ENCODE measurements around the gene PDCD2L. TPM values are rescaled to one million over a fixed set of nuclear protein-coding genes. Genes with fewer than 3 reads are reported as not detected.

The PDCD2L gene
- total and polyA plus RNA-seq, 9 of the 15 experiments (the other 6 are each of a cell fraction or from before 2014, with no cell fraction given): 12.1 to 68.5 (median 56.3) TPM

DNA sequence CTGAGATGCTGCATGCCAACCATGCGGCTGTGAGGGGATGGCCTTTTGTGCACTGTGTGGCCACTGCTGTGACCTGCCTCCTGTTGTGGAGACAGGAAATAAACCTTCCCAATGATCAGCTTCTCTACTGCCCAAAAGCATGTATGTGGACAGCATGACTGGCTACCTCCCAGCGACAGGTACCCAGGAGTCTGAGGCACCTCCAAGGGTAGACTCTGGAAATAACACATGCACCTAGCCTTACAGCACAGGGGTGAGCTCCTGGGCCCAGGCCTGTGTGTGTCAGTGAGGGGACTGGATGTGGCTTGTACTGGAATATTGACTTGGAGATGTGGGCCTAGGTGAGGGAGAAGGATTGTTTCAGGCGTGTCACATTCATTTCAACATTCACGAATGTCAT lies 46.8 kb upstream of the PDCD2L start:
- peaks cover 26 to 33% of the 10 kb centered on the region in 2 experiments for H3K4me1 ChIP-seq (replicated peaks in 1 of 2; ENCODE audit: control insufficient read depth in 2 of 2, insufficient read depth in 2 of 2, low read length in 2 of 2)
- no TSS peak for BruUV-seq (replicated peaks)
- no peaks in the 10 kb centered on the region for H4K20me1 ChIP-seq (replicated peaks; ENCODE audit: control insufficient read depth, insufficient read depth, low read length)
- no peaks in the 10 kb centered on the region for H3K9me3 ChIP-seq (replicated peaks; ENCODE audit: control insufficient read depth, insufficient read depth, low read depth, low read length)
- H3K36me3 ChIP-seq (ENCODE audit: control insufficient read depth, insufficient read depth, low read length): peaks cover 15% of the 10 kb centered on the region; the same call in 2 of the 3 replicates
- WGBS (ENCODE audit: insufficient coverage, low coverage, missing lambda C conversion rate): 92% methylated on average over 4 of the region's 4 CpGs
- ChIA-PET POLR2A (interaction anchor here (0.5 kb wide), 1 partner anchor 83 kb away, joined by 3 read pairs; no protein-coding TSS in a partner anchor), CTCF (ENCODE audit: low intra/inter-chr PET ratio) (no interaction called here)
- H3K27ac ChIP-seq (ENCODE audit: extremely low read depth, low read depth, low read length): no peak overlapping the region; the same call in 1 of the 3 replicates
- H3K79me2 ChIP-seq (ENCODE audit: control insufficient read depth, insufficient read depth, low read length): no peaks in the 10 kb centered on the region; the same call in 1 of the 3 replicates
- no peak for DNase-seq (ENCODE audit: extremely low read depth in 1 of 4, low spot score in 3 of 4)
- TF ChIP-seq BRD4 (IDR thresholded peaks at IDR 0.05) (no peak), CXXC5 (CRISPR knock-in tag; IDR thresholded peaks at IDR 0.05) (no peak), GTF2F1 (IDR thresholded peaks at IDR 0.05; ENCODE audit: low read depth, low read length) (no peak), PURB (CRISPR knock-in tag; IDR thresholded peaks at IDR 0.05; ENCODE audit: low read depth) (no peak), ERF (CRISPR knock-in tag; IDR thresholded peaks at IDR 0.05) (no peak), TSC22D4 (tag; IDR thresholded peaks at IDR 0.05) (no peak), ADNP (tag; IDR thresholded peaks at IDR 0.05) (no peak)
- TF ChIP-seq, protein P1, sequence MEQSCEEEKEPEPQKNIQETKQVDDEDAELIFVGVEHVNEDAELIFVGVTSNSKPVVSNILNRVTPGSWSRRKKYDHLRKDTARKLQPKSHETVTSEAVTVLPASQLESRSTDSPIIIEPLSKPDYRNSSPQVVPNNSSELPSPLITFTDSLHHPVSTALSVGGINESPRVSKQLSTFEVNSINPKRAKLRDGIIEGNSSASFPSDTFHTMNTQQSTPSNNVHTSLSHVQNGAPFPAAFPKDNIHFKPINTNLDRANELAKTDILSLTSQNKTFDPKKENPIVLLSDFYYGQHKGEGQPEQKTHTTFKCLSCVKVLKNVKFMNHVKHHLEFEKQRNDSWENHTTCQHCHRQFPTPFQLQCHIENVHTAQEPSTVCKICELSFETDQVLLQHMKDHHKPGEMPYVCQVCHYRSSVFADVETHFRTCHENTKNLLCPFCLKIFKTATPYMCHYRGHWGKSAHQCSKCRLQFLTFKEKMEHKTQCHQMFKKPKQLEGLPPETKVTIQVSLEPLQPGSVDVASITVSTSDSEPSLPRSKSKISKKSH (CRISPR knock-in tag; IDR thresholded peaks at IDR 0.05): no peak
- TF ChIP-seq, protein P2, sequence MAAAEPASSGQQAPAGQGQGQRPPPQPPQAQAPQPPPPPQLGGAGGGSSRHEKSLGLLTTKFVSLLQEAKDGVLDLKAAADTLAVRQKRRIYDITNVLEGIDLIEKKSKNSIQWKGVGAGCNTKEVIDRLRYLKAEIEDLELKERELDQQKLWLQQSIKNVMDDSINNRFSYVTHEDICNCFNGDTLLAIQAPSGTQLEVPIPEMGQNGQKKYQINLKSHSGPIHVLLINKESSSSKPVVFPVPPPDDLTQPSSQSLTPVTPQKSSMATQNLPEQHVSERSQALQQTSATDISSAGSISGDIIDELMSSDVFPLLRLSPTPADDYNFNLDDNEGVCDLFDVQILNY (CRISPR knock-in tag; IDR thresholded peaks at IDR 0.05): no peak
- no peak overlapping the region for H3K4me3 ChIP-seq
- intact Hi-C loops (cut with micrococcal nuclease) (loop anchor here (10.0 kb wide), 1 partner anchor 147 kb away; no protein-coding TSS in a partner anchor), in situ Hi-C loops (cut with MboI) (no loop called here)
- peak overlapping the region; percentile 15; the same call in 1 of the 2 replicates for H3K4me2 ChIP-seq (ENCODE audit: insufficient read depth, low read length)
- H3K9ac ChIP-seq (ENCODE audit: insufficient read depth in 1 of 2, low read depth in 2 of 2, low read length in 2 of 2): peak overlapping the region in 1 of 2 experiments; percentile 37; a peak in 1 of 4 replicates
- ATAC-seq: no peak
- H2AFZ ChIP-seq (ENCODE audit: low read depth, low read length): peak overlapping the region; percentile 14; the same call in 1 of the 2 replicates
- peaks cover 3% of the 10 kb centered on the region for H3K9me1 ChIP-seq (ENCODE audit: control insufficient read depth, insufficient read depth, low read length)
- H3K27me3 ChIP-seq (ENCODE audit: control insufficient read depth in 2 of 2, insufficient read depth in 2 of 2, low read length in 2 of 2): no peaks in the 10 kb centered on the region
- FAIRE-seq: no peak

Measured in K562 (cell line).